Brain microvascular endothelial cell (primary cell): ENCODE data around the gene FLT1.

Source experiments
- DNase-seq: peaks from one replicate; pipeline ENCODE4 v3.0.0-alpha.2; 2020
- H3K27ac ChIP-seq: fragments of 250-450 bp; sonication (Bioruptor Pico); 2 replicates; pipeline ENCODE4 v1.5.1; 2020; ENCODE audit warnings: mild to moderate bottlenecking, moderate library complexity
- H3K27me3 ChIP-seq: fragments of 250-450 bp; sonication (Bioruptor Pico); replicated peaks from 2 replicates; pipeline ENCODE4 v1.5.1; 2020; ENCODE audit warnings: mild to moderate bottlenecking
- H3K36me3 ChIP-seq: fragments of 250-450 bp; sonication (Bioruptor Pico); replicated peaks from 2 replicates; pipeline ENCODE4 v1.5.1; 2020; ENCODE audit warnings: mild to moderate bottlenecking
- H3K4me3 ChIP-seq: 2 replicates; pipeline ENCODE4 v1.5.1; 2011; ENCODE audit warnings: low read depth, mild to moderate bottlenecking, control low read depth, low read length, moderate library complexity
- in situ Hi-C: cut with HindIII; loops from 2 replicates; pipeline ENCODE4 v1.10.0; 2017; ENCODE audit warnings: low sequenced_read_pairs, low pct_ligation_motif_present
- TF ChIP-seq, protein P1 (sequence below): IDR thresholded peaks from 2 replicates; pipeline ENCODE4 v1.5.1; 2011; ENCODE audit warnings: low read depth, mild to moderate bottlenecking, moderate library complexity, low read length, control low read depth, inconsistent platforms; ENCODE audit errors: missing control alignments

Gene FLT1

DNA sequence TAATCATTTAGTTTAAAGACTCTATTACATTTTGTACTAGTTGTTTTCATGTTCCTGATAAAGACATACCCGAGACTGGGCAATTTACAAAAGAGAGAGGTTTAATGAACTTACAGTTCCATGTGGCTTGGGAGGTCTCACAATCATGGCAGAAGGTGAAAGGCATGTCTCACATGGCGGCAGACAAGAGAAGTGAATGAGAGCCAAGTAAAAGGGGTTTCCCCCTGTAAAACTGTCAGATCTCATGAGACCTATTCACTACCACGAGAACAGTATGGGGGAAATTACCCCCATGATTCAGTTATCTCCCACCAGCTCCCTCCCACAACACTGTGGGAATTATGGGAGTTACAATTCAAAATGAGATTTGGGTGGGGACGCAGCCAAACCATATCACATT is 227.4 kb downstream of the FLT1 start:
- TF ChIP-seq, protein P1, sequence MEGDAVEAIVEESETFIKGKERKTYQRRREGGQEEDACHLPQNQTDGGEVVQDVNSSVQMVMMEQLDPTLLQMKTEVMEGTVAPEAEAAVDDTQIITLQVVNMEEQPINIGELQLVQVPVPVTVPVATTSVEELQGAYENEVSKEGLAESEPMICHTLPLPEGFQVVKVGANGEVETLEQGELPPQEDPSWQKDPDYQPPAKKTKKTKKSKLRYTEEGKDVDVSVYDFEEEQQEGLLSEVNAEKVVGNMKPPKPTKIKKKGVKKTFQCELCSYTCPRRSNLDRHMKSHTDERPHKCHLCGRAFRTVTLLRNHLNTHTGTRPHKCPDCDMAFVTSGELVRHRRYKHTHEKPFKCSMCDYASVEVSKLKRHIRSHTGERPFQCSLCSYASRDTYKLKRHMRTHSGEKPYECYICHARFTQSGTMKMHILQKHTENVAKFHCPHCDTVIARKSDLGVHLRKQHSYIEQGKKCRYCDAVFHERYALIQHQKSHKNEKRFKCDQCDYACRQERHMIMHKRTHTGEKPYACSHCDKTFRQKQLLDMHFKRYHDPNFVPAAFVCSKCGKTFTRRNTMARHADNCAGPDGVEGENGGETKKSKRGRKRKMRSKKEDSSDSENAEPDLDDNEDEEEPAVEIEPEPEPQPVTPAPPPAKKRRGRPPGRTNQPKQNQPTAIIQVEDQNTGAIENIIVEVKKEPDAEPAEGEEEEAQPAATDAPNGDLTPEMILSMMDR = no peak
- Histone ChIP-seq H3K36me3 (peaks cover 18% of the 10 kb centered on the region), H3K27me3 (no peaks in the 10 kb centered on the region), H3K4me3 (no peak overlapping the region), H3K27ac (no peak overlapping the region)
- DNase-seq = no peak
- in situ Hi-C loops = no loop called here

DNA sequence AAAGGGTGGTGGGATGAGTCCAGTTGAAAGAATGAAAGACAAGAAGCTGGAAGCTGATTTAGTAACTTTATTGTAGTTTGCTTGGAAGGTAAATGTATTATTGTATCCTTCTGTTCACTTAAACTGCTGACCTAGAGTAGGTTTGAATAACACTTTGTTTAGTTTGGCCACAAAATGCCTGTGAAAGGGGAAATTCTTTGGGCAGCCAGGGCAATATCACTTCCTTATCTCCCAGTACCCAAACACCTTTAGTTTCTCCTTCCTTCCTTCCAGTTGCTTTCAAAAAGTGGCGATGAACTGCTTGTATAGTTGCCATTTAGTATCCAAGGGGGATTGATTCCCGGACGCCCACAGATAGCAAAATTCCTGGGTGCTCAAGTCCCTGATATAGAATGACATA is 236.5 kb downstream of the FLT1 start:
- in situ Hi-C loops = no loop called here
- Histone ChIP-seq H3K36me3 (peaks cover 7% of the 10 kb centered on the region), H3K4me3 (no peak overlapping the region), H3K27ac (no peak overlapping the region), H3K27me3 (no peaks in the 10 kb centered on the region)
- DNase-seq = no peak
- TF ChIP-seq, protein P1 = no peak

DNA sequence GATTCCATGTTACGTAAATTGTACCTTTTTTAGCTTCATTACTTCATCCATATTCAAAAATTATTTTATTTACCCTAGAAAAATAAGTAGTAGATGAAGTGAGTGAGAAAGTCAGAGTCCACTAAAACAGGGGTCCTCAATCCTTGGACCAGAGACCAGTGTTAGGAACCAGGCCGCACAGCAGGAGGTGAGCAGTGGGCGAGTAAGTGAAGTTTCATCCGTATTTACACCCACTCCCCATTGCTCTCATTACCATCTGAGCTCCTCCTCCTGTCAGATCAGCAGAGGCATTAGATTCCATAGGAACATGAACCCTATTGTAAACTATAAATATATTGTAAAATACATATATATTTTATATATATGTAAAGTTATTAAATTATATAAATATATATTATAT is 237.6 kb downstream of the FLT1 start:
- peaks cover 7% of the 10 kb centered on the region for H3K36me3 ChIP-seq
- TF ChIP-seq, protein P1 = no peak
- DNase-seq = no peak
- H3K27me3 ChIP-seq = no peaks in the 10 kb centered on the region
- no peak overlapping the region for H3K4me3 ChIP-seq
- in situ Hi-C loops = no loop called here
- no peak overlapping the region for H3K27ac ChIP-seq

DNA sequence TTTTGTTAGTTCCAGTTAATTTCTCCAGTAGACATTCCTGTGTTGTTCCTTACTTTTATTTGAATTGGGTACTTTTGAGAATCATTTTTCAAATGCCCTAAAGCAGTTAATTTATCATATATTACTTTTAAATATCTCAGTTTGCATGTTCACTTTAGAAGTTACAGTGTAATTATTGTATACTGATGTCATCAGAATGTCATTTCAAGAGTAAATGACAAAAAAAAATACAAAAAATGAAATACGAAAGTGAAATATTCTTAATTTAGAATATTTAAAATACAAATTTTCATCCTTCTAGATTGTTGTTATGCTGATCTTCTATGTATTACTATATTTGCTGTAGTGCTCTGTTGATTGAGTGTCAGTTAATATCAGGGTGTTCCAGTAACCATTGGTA is 242.4 kb downstream of the FLT1 start:
- in situ Hi-C loops = no loop called here
- Histone ChIP-seq H3K4me3 (no peak overlapping the region), H3K36me3 (peaks cover 2% of the 10 kb centered on the region), H3K27me3 (no peaks in the 10 kb centered on the region), H3K27ac (no peak overlapping the region)
- no peak for DNase-seq
- TF ChIP-seq, protein P1 = no peak

DNA sequence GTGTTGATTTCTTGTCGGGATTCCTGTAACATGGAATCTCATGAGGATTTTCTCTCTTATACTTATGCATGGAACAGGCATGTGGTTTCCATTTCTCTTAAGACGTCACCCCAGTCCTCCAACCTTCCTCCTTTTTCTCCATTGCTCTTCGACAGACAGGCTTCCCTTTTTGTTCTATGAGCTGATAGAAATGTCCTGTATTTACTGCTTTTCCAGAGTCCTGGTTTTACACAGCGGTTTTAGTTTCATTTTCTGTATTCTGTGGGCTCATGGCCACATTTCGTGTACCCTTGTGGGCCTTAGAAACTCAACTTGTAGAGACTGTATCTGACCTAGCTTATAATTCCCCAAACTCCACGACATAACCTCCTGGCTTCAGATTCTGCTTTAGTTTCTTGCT is 243.5 kb downstream of the FLT1 start:
- H3K36me3 ChIP-seq = no peaks in the 10 kb centered on the region
- no peaks in the 10 kb centered on the region for H3K27me3 ChIP-seq
- no peak for DNase-seq
- H3K27ac ChIP-seq = no peak overlapping the region
- TF ChIP-seq, protein P1 = no peak
- in situ Hi-C loops = no loop called here
- H3K4me3 ChIP-seq = no peak overlapping the region

DNA sequence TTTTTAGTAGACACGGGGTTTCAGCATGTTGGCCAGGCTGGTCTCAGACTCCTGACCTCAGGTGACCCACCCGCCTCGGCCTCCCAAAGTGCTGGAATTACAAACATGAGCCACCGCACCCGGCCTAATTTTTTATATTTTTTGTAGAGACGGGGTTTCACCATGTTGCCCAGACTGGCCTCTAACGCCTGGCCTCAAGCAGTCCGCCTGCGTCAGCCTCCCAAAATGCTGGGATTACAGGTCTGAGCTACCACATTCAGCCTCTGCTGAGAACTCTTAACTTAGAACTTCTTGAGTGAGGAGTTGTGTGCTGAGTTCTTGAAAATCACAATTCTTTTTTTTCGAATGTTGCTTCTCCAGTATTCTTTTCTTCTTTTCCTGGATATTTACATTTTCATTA is 244.4 kb downstream of the FLT1 start:
- in situ Hi-C loops = no loop called here
- no peak for DNase-seq
- Histone ChIP-seq H3K36me3 (no peaks in the 10 kb centered on the region), H3K27me3 (no peaks in the 10 kb centered on the region), H3K27ac (no peak overlapping the region), H3K4me3 (no peak overlapping the region)
- TF ChIP-seq, protein P1 = no peak
